Thyroid gland (tissue), 4 donors: ENCODE measurements around the gene TFPI. TPM values are rescaled to one million over a fixed set of nuclear protein-coding genes. Genes with fewer than 3 reads are reported as not detected.

ENCODE experiments used
- DNase-seq, 2 donors: peaks; one replicate each; pipeline ENCODE4 v3.0.0-alpha.2; 2019
- H3K27ac ChIP-seq, 3 donors: fragments of 200-600 bp; sonication (generic); 1 replicate in 2 of 3; 2 replicates in 1 of 3; pipeline ENCODE4 v1.5.1; 2016 to 2019; ENCODE audit warnings: mild to moderate bottlenecking in 1 of 3, moderate library complexity in 1 of 3
- H3K27me3 ChIP-seq: fragments of 200-600 bp; sonication (generic); one replicate; pipeline ENCODE4 v1.5.1; 2019
- H3K36me3 ChIP-seq, 2 donors: fragments of 200-600 bp; sonication (generic); one replicate each; pipeline ENCODE4 v1.5.1; 2016 to 2019
- H3K4me1 ChIP-seq, 2 donors: fragments of 200-600 bp; sonication (generic); one replicate each; pipeline ENCODE4 v1.5.1; 2017 to 2019
- H3K4me3 ChIP-seq, 3 donors: fragments of 200-600 bp; sonication (generic); replicated peaks in 1 of 3; 1 replicate in 2 of 3; 2 replicates in 1 of 3; pipeline ENCODE4 v1.5.1; 2016; ENCODE audit warnings: mild to moderate bottlenecking in 1 of 3
- H3K9me3 ChIP-seq: fragments of 200-600 bp; sonication (generic); one replicate; pipeline ENCODE4 v1.5.1; 2017
- CTCF ChIP-seq, 6 experiments: fragments of 200-600 bp in 3 of 6; fragments of 450-650 bp in 3 of 6; sonication (generic) in 3 of 6; IDR thresholded peaks; one replicate each; pipeline ENCODE4 v1.5.1; 2016 to 2019; ENCODE audit warnings: antibody characterized with exemption in 6 of 6, mild to moderate bottlenecking in 2 of 6, inconsistent platforms in 1 of 6, moderate library complexity in 1 of 6
- POLR2A ChIP-seq, 2 donors: fragments of 450-650 bp; IDR thresholded peaks; one replicate each; pipeline ENCODE4 v1.6.1; 2017; ENCODE audit warnings: antibody characterized with exemption in 2 of 2, mild to moderate bottlenecking in 2 of 2, moderate library complexity in 1 of 2
- WGBS, 2 donors: methylation state at CpG; one replicate each; pipeline ENCODE4 v1.1.5; 2017; 5-methylcytosine and 5-hydroxymethylcytosine counted together
- intact Hi-C: fragments of 100-400 bp; cut with DNase I; formaldehyde crosslinking; loops from one replicate; pipeline ENCODE4 v1.15.1; 2023
- total RNA-seq, 4 donors: library from RNA; depleted of rRNA; stranded (reverse); fragments of >200 nt; gene quantifications; one replicate each; pipeline ENCODE4 v1.2.3, GENCODE V29; 2016

The TFPI gene
- total RNA-seq, 4 donors from 2014 or later: 56.7 to 208 (median 144) TPM

DNA sequence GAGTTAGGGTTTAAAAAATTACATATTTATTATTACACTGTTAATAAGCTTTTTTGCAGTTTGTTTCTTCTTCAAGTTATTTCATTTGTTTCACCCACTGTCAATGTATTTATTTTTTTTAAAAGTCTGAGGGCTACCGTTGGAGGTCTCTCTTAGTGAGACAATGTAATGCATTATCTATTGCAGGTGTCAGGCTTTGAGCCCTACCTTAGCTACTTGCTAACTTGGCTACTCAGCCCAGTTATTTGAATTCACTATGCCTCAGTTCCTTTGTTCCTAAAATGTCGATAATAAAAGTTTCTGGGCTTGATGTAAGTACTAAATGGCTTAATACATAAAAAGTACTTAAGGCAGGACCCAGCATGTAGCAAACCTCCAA, 458 bp upstream of the TFPI start:
- H3K36me3 ChIP-seq: no peaks in the 10 kb centered on the region
- intact Hi-C loops: no loop called here
- no peak for DNase-seq
- no peaks in the 10 kb centered on the region for H3K27me3 ChIP-seq
- H3K4me3 ChIP-seq: no peak overlapping the region
- peak overlapping the region in 2 of 3 donors; percentile 53 to 78 for H3K27ac ChIP-seq
- TF ChIP-seq CTCF (IDR thresholded peaks at IDR 0.05) (no peak), POLR2A (IDR thresholded peaks at IDR 0.05) (no peak)
- 51 to 66% methylated on average over 2 of the region's 2 CpGs for WGBS, 2 donors
- no peaks in the 10 kb centered on the region for H3K9me3 ChIP-seq
- no peaks in the 10 kb centered on the region for H3K4me1 ChIP-seq

DNA sequence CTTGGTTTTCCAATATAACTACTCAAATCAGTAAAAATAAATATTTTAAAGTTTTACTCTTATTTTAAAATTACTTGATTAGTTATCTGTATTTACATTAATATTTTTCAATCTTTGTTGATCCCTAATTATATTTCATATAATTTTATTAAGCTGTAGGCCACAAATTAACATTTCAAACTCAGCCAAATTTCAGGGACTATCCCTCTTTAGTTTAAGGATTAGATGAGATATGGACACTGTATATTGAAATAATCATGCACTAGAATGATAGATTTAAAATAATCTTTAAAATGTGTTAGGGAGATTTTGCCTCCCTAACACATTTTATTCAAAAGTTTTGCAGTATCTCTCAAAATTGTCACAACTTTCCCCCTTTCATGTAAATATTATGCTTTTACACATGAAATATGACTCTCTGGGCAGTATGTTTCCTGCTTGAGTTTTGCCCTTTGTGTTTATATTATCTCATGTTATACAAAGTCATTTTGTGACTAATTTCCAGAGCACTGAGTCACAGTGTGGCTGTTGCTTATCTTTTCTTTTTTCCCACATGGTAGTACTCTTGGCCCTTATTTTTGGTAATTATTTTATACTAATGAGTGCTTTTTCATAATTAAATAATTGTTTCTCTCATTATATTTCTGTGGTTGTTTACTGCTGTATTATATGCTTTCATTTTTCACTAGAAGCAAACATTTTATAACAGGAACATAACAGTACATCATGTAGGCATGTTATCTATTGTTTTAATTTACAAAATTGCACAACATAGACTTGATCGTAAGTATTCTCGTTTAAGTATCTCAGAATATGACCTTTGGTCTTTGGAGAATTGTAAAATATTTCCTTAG, 1.2 kb downstream of the TFPI start:
- H3K4me3 ChIP-seq: peak overlapping the region in 1 of 3 donors; percentile 22
- TF ChIP-seq CTCF (IDR thresholded peaks at IDR 0.05): no peak
- no peak for TF ChIP-seq POLR2A (IDR thresholded peaks at IDR 0.05)
- H3K27ac ChIP-seq: peak overlapping the region; percentile 43 to 78 (median 53)
- intact Hi-C loops: no loop called here
- WGBS, 2 donors: 62 to 64% methylated on average over 2 of the region's 2 CpGs
- H3K9me3 ChIP-seq: no peaks in the 10 kb centered on the region
- H3K4me1 ChIP-seq: no peaks in the 10 kb centered on the region
- DNase-seq: no peak
- H3K27me3 ChIP-seq: no peaks in the 10 kb centered on the region
- no peaks in the 10 kb centered on the region for H3K36me3 ChIP-seq

DNA sequence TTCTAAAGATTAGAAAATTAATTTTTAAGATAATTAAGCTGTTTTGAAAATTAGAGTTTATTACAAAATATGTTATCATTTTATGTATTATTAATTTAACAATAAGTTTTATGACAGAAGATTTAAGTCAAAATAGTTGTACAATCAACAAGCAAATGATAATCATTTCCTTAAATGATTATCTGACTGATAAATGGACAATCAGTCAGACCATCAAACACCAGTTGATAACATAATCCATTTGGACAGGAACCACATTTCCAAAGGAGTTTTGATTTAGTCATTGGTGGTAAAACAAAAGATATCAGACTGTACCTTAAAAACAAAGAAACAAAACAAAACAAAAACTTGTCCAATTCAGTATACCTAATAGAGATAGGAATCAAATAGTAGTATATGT, 1.9 kb downstream of the TFPI start:
- Histone ChIP-seq H3K4me1 (no peaks in the 10 kb centered on the region), H3K36me3 (no peaks in the 10 kb centered on the region), H3K4me3 (peak overlapping the region in 1 of 3 donors; percentile 5), H3K9me3 (no peaks in the 10 kb centered on the region), H3K27ac (peak overlapping the region; percentile 43 to 78 (median 53)), H3K27me3 (no peaks in the 10 kb centered on the region)
- DNase-seq: no peak
- intact Hi-C loops: no loop called here
- TF ChIP-seq POLR2A (IDR thresholded peaks at IDR 0.05): no peak
- TF ChIP-seq CTCF (IDR thresholded peaks at IDR 0.05): no peak

DNA sequence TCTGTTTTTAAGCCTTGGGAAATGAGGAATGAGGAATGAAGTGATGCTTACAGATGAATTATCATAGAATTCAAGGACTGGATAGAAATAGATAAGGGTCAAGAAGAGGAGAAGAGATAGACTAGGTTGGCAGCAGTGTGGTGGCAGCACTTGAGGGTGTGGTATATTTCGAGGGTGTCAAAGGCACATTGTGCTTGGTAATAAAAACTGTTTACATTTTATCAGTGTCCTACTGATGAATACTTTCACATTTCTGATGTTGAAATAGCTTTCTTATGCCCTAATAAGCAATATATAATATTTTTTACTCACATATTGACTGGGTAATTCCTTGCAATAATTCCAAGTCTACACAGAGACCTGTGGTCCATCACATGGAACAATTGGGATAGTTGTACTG, 3.4 kb downstream of the TFPI start:
- Histone ChIP-seq H3K9me3 (no peaks in the 10 kb centered on the region), H3K4me1 (no peaks in the 10 kb centered on the region), H3K27me3 (no peaks in the 10 kb centered on the region), H3K27ac (peak overlapping the region in 2 of 3 donors; percentile 11 to 71), H3K36me3 (no peaks in the 10 kb centered on the region), H3K4me3 (no peak overlapping the region)
- no peak for TF ChIP-seq POLR2A (IDR thresholded peaks at IDR 0.05)
- TF ChIP-seq CTCF (IDR thresholded peaks at IDR 0.05): no peak
- WGBS, 2 donors: 76 to 90% methylated on average over 1 of the region's 1 CpG
- intact Hi-C loops: no loop called here
- DNase-seq: no peak

DNA sequence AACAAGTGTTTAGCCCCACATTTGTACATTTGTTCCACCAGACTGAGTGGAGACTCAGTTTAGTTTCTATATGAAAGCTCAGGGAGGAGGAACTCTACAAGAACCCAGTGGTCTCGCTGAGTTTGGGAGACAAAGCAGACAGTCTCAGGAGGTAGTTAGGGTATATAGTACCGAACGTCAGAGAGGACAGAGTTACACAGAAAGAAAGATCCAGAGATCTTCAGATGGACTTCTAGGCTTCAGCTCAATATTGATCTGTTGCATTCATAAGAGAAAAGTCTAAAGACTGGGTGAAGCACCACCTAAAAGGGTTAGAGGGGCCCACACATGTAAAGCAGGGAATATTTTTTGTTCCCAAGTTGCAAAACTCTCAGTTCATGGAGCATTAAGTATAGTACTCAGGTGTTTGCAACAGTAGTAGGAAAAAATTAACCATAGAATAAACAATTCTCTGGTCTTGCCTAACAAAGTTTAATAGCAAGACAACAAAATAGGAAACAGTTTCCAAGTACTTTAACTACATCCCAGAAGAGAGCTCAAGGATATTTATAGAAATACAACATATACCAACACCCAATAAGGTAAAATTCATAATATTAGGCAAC, 4.2 kb downstream of the TFPI start:
- no peak overlapping the region for H3K4me3 ChIP-seq

More for the DNA sequence above, 4.2 kb downstream of the TFPI start:
- no peaks in the 10 kb centered on the region for H3K36me3 ChIP-seq
- no peak for DNase-seq
- no peak for TF ChIP-seq CTCF (IDR thresholded peaks at IDR 0.05)
- H3K27me3 ChIP-seq: no peaks in the 10 kb centered on the region
- WGBS, 2 donors: 72 to 80% methylated on average over 3 of the region's 3 CpGs
- no peaks in the 10 kb centered on the region for H3K4me1 ChIP-seq
- intact Hi-C loops: no loop called here
- H3K27ac ChIP-seq: peak overlapping the region; percentile 50 to 71 (median 53)
- no peaks in the 10 kb centered on the region for H3K9me3 ChIP-seq
